H1 (cell line): Measurements from ENCODE around the gene KIF27. TPM values are rescaled to one million over a fixed set of nuclear protein-coding genes. Genes with fewer than 3 reads are reported as not detected.
A peak's percentile ranks its signal among the peaks of the same experiment; 100 is the strongest.

Experiments used
- CTCF ChIA-PET: fragments of 300-600 bp; sonication (Branson Sonifier 250); formaldehyde crosslinking; loops from one replicate; lab custom pipeline; 2021; ENCODE audit not compliant: partially characterized antibody; lab: Charles Lee
- POLR2A ChIA-PET: fragments of 300-600 bp; sonication (Branson Sonifier 250); formaldehyde crosslinking; loops from one replicate; lab custom pipeline; 2021; ENCODE audit warnings: inconsistent platforms; ENCODE audit not compliant: partially characterized antibody; lab: Charles Lee
- DNase-seq, 2 experiments: peaks; one replicate each; pipeline versions ENCODE4 v3.0.0 to v3.0.0-alpha.2; 2010 to 2022; ENCODE audit warnings: low spot score in 2 of 2, low read depth in 1 of 2, mixed read lengths in 1 of 2
- FAIRE-seq: peaks from 2 replicates; lab custom pipeline; 2011; peaks lifted over from hg19 to GRCh38; lab: Jason Lieb, UNC
- H2AFZ ChIP-seq: 2 replicates; pipeline ENCODE4 v1.8.1; 2012; ENCODE audit warnings: low read length, inconsistent platforms
- H2AK5ac ChIP-seq: 2 replicates; pipeline ENCODE4 v1.6.1; 2013; ENCODE audit warnings: low read depth, low read length
- H2BK120ac ChIP-seq: replicated peaks from 2 replicates; pipeline ENCODE3; 2013; ENCODE audit warnings: low read depth, low read length, inconsistent platforms
- H2BK12ac ChIP-seq: 2 replicates; pipeline ENCODE4 v1.6.1; 2013; ENCODE audit warnings: low read depth, low read length
- H2BK15ac ChIP-seq: 2 replicates; pipeline ENCODE4 v1.6.1; 2013; ENCODE audit warnings: low read length
- H2BK20ac ChIP-seq: 2 replicates; pipeline ENCODE4 v1.6.1; 2013; ENCODE audit warnings: low read length
- H2BK5ac ChIP-seq: 2 replicates; pipeline ENCODE4 v1.6.1; 2013; ENCODE audit warnings: low read depth, low read length
- H3K14ac ChIP-seq: 2 replicates; pipeline ENCODE4 v1.6.1; 2013; ENCODE audit warnings: inconsistent platforms; ENCODE audit not compliant: insufficient read length
- H3K18ac ChIP-seq: 2 replicates; pipeline ENCODE4 v1.6.1; 2013; ENCODE audit warnings: low read length; ENCODE audit errors: extremely low read depth
- H3K23ac ChIP-seq: 2 replicates; pipeline ENCODE4 v1.6.1; 2013; ENCODE audit warnings: inconsistent platforms; ENCODE audit not compliant: insufficient read length
- H3K23me2 ChIP-seq: 2 replicates; pipeline ENCODE4 v1.6.1; 2013; ENCODE audit warnings: low read depth, low read length
- H3K27ac ChIP-seq: 2 replicates; pipeline ENCODE4 v1.6.1; 2011; ENCODE audit warnings: low read depth, low read length, inconsistent platforms
- H3K27me3 ChIP-seq, 4 experiments: replicated peaks in 1 of 4; 1 replicate in 1 of 4; 2 replicates in 3 of 4; pipeline versions ENCODE4 v1.6.1 to v1.8.1; 2011 to 2013; ENCODE audit warnings: low read length in 3 of 4, mild to moderate bottlenecking in 3 of 4, inconsistent platforms in 2 of 4, mixed read lengths in 2 of 4, moderate library complexity in 1 of 4; ENCODE audit not compliant: control insufficient read depth in 3 of 4, insufficient read depth in 3 of 4; ENCODE audit errors: extremely low read depth in 1 of 4
- H3K36me3 ChIP-seq, 4 experiments: 2 replicates each; pipeline versions ENCODE4 v1.6.1 to v1.8.1; 2011 to 2013; ENCODE audit warnings: mild to moderate bottlenecking in 4 of 4, low read length in 3 of 4, moderate library complexity in 2 of 4, control low read depth in 1 of 4, inconsistent platforms in 1 of 4; ENCODE audit not compliant: insufficient read depth in 4 of 4, control insufficient read depth in 2 of 4
- H3K4ac ChIP-seq: replicated peaks from 2 replicates; pipeline ENCODE3; 2013; ENCODE audit warnings: low read length, low read depth, mixed read lengths, inconsistent platforms; ENCODE audit not compliant: insufficient read length
- H3K4me1 ChIP-seq, 4 experiments: replicated peaks in 1 of 4; 1 replicate in 1 of 4; 2 replicates in 3 of 4; pipeline versions ENCODE4 v1.6.1 to v1.8.1; 2011 to 2013; ENCODE audit warnings: low read length in 3 of 4, inconsistent platforms in 2 of 4, mixed read lengths in 1 of 4; ENCODE audit not compliant: insufficient read depth in 4 of 4, control insufficient read depth in 3 of 4
- H3K4me2 ChIP-seq, 2 experiments: 2 replicates each; pipeline versions ENCODE4 v1.6.1 to v1.8.1; 2011 to 2013; ENCODE audit warnings: low read depth in 2 of 2, low read length in 2 of 2, control low read depth in 1 of 2, inconsistent platforms in 1 of 2, mild to moderate bottlenecking in 1 of 2; ENCODE audit not compliant: insufficient read depth in 1 of 2
- H3K4me3 ChIP-seq, 4 experiments: fragments of 200-600, 300-600 bp in 1 of 4; sonication (generic), shearing (Covaris generic), sonication (Bioruptor Twin) in 1 of 4; 2 replicates each; pipeline versions ENCODE4 v1.5.1 to v1.8.1; 2011 to 2016; ENCODE audit warnings: low read length in 4 of 4, low read depth in 3 of 4, control low read depth in 2 of 4, inconsistent platforms in 2 of 4, mild to moderate bottlenecking in 2 of 4, mixed read lengths in 1 of 4, moderate library complexity in 1 of 4; ENCODE audit not compliant: insufficient read depth in 2 of 4; ENCODE audit errors: extremely low read depth in 1 of 4
- H3K56ac ChIP-seq: replicated peaks from 2 replicates; pipeline ENCODE3; 2013; ENCODE audit warnings: low read depth, mild to moderate bottlenecking, mixed read lengths, low read length, inconsistent platforms; ENCODE audit not compliant: insufficient read length
- H3K79me1 ChIP-seq: 2 replicates; pipeline ENCODE4 v1.6.1; 2013; ENCODE audit warnings: low read depth, low read length, control low read depth
- H3K79me2 ChIP-seq, 2 experiments: 2 replicates each; pipeline versions ENCODE4 v1.6.1 to v1.8.1; 2012 to 2013; ENCODE audit warnings: low read length in 2 of 2, mild to moderate bottlenecking in 2 of 2, inconsistent platforms in 1 of 2; ENCODE audit not compliant: insufficient read depth in 2 of 2, control insufficient read depth in 1 of 2
- H3K9ac ChIP-seq, 4 experiments: replicated peaks in 1 of 4; 1 replicate in 1 of 4; 2 replicates in 3 of 4; pipeline versions ENCODE4 v1.6.1 to v1.8.1; 2011 to 2013; ENCODE audit warnings: low read depth in 3 of 4, low read length in 3 of 4, control low read depth in 2 of 4, mild to moderate bottlenecking in 2 of 4, moderate library complexity in 2 of 4, inconsistent platforms in 1 of 4; ENCODE audit errors: extremely low read depth in 1 of 4
- H3K9me3 ChIP-seq, 2 experiments: 2 replicates each; pipeline versions ENCODE4 v1.6.1 to v1.8.1; 2012 to 2013; ENCODE audit warnings: mild to moderate bottlenecking in 2 of 2, moderate library complexity in 2 of 2, control low read depth in 1 of 2, inconsistent platforms in 1 of 2, low read depth in 1 of 2, low read length in 1 of 2, mixed read lengths in 1 of 2; ENCODE audit not compliant: insufficient read depth in 2 of 2
- H4K20me1 ChIP-seq, 2 experiments: replicated peaks in 1 of 2; 2 replicates each; pipeline versions ENCODE3 to v1.8.1; 2011 to 2013; ENCODE audit warnings: inconsistent platforms in 2 of 2, low read length in 2 of 2, mild to moderate bottlenecking in 1 of 2; ENCODE audit not compliant: insufficient read depth in 2 of 2, control insufficient read depth in 1 of 2
- H4K5ac ChIP-seq: 2 replicates; pipeline ENCODE4 v1.6.1; 2013; ENCODE audit warnings: low read length, low read depth, mixed read lengths, inconsistent platforms; ENCODE audit not compliant: insufficient read length
- H4K8ac ChIP-seq: 2 replicates; pipeline ENCODE4 v1.8.0; 2013; ENCODE audit warnings: mild to moderate bottlenecking, moderate library complexity, low read length, inconsistent platforms; ENCODE audit not compliant: insufficient read depth; ENCODE audit errors: extremely low read depth
- H4K91ac ChIP-seq: replicated peaks from 2 replicates; pipeline ENCODE3; 2013; ENCODE audit warnings: low read length, mixed read lengths, inconsistent platforms; ENCODE audit not compliant: insufficient read length
- ATF3 ChIP-seq: IDR thresholded peaks from 2 replicates; pipeline ENCODE4 v1.6.1; 2011; ENCODE audit warnings: low read depth, mild to moderate bottlenecking, low read length; ENCODE audit not compliant: insufficient read depth
- GABPA ChIP-seq: IDR thresholded peaks from 2 replicates; pipeline ENCODE4 v1.6.1; 2011; ENCODE audit warnings: mild to moderate bottlenecking, low read length, moderate library complexity, borderline replicate concordance; ENCODE audit not compliant: insufficient read depth
- HDAC6 ChIP-seq: IDR thresholded peaks from one replicate; pipeline ENCODE4 v1.7.1; 2012; ENCODE audit warnings: low read depth, mild to moderate bottlenecking, inconsistent platforms, low read length, moderate library complexity
- PHF8 ChIP-seq: fragments of 200-600 bp; sonication (generic); conservative IDR thresholded peaks from 2 replicates; pipeline ENCODE4 v1.7.1; 2012; ENCODE audit warnings: low read depth, mild to moderate bottlenecking, inconsistent platforms, low read length, moderate library complexity
- TAF1 ChIP-seq: IDR thresholded peaks from 2 replicates; pipeline ENCODE4 v1.6.1; 2011; ENCODE audit warnings: mild to moderate bottlenecking, low read depth, low read length
- WGBS, 2 experiments: shearing (Covaris generic) in 1 of 2; methylation state at CpG; one replicate each; pipeline versions ENCODE4 v1.1.6 to v1.1.7; 2013 to 2015; ENCODE audit warnings: low lambda C conversion rate in 2 of 2, mixed read lengths in 2 of 2, inconsistent platforms in 1 of 2, low coverage in 1 of 2, missing lambda C conversion rate in 1 of 2; ENCODE audit not compliant: insufficient replicate concordance in 2 of 2, insufficient coverage in 1 of 2, insufficient read length in 1 of 2; ENCODE audit errors: extremely low coverage in 1 of 2, missing lambda C conversion rate in 1 of 2; 5-methylcytosine and 5-hydroxymethylcytosine counted together
- polyA plus RNA-seq, 7 experiments: library from polyadenylated mRNA; depleted of rRNA in 3 of 7; stranded (reverse) in 5 of 7; unstranded in 2 of 7; fragments of >200 nt in 5 of 7; fragments of 200-250 nt in 2 of 7; gene quantifications; 1 replicate in 5 of 7; 2 replicates in 1 of 7; 4 replicates in 1 of 7; pipeline versions ENCODE4 v1.2.1 to v1.2.3, GENCODE V29; 2011 to 2013; ENCODE audit warnings: missing spikeins in 2 of 7, mixed read lengths in 2 of 7
- total RNA-seq: library from RNA; stranded (reverse); fragmentation: NEBNext Ultra II Directional; extraction: Animal tissue kit (Norgen Biotek cat#: 25700); gene quantifications from 2 replicates; pipeline ENCODE4 v1.2.1, GENCODE V29; 2021
- TF ChIP-seq, protein P1 (sequence below): IDR thresholded peaks from 2 replicates; pipeline ENCODE4 v1.6.1; 2012; ENCODE audit warnings: inconsistent platforms

Gene KIF27
- total and polyA plus RNA-seq, 2 of the 8 experiments (the other 6 are each of a cell fraction or from before 2014, with no cell fraction given): 0.47 to 7.0 TPM

DNA sequence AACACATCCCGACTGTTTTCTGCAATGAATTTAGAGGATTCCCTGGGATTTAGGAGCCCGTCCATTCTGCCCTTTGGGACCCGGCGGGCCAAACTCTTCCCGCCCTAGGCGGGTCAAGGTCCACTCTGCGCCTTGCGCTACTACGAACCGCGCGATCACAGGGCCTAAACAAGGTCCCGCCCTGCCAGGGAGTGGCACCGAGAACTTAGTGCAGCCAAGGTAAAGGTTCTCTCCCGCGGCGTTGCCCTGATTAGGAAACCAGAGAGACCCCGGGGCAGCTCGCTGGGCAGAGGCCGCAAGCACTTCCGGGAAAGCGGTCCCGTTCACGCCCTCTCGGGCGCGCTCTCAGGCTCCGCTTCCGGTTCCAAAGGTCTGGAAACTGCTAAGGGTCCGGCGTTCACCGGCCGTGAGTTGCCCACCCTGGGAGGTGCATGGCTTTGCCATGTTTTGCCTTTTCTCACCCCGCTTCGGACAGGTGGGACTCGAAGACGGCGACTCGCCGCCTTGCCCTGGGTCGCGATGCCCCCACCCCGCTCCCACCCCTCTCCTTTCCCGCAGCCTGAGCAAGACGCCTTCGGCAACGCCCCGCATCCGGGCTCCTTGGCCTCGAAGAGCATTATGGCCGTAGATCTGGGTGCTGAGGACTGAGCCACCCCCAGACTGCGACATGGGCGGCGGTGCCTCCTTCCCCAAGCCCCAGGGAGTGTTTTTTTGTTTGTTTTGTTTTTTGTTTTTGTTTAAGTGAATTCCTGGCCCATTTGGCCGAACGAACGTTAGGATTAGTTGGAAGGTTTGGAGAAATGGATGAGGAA lies 35.4 kb upstream of the KIF27 start:
- Histone ChIP-seq H4K20me1 (no peaks in the 10 kb centered on the region), H4K5ac (no peak overlapping the region), H3K56ac (no peak overlapping the region), H3K14ac (no peak overlapping the region), H3K4me2 (peak overlapping the region; percentile 25 to 31), H3K23me2 (no peaks in the 10 kb centered on the region), H2BK120ac (no peak overlapping the region), H3K4me1 (no peaks in the 10 kb centered on the region), H3K79me1 (no peaks in the 10 kb centered on the region), H3K27ac (no peak overlapping the region), H2BK5ac (peak overlapping the region; percentile 44; the same call in 1 of the 2 replicates), H2BK20ac (no peak overlapping the region), H3K79me2 (no peaks in the 10 kb centered on the region), H2AK5ac (0 out of 2 replicates have a peak overlapping the region, but pooled peaks have one; percentile 39), H3K4ac (no peak overlapping the region), H3K36me3 (no peaks in the 10 kb centered on the region), H3K27me3 (no peaks in the 10 kb centered on the region), H3K9me3 (no peaks in the 10 kb centered on the region), H2BK15ac (no peak overlapping the region), H2BK12ac (no peak overlapping the region), H4K8ac (peak overlapping the region; percentile 26; the same call in 1 of the 2 replicates), H3K4me3 (peak overlapping the region; percentile 13 to 50 (median 24); a peak in 6 of 8 replicates), H3K9ac (peak overlapping the region in 1 of 4 experiments; percentile 24; a peak in 1 of 7 replicates), H4K91ac (no peak overlapping the region), H3K23ac (no peak overlapping the region), H2AFZ (no peak overlapping the region), H3K18ac (peak overlapping the region; percentile 60)
- DNase-seq (no peak), FAIRE-seq (no peak)
- 80% methylated on average over 49 of the region's 57 CpGs; no CpG with 5 or more reads in 1 of the 2 experiments for WGBS, 2 experiments
- CTCF ChIA-PET: interaction anchor here (0.6 to 1.0 kb wide), 2 partner anchors 20 to 337 kb away, joined by 3 to 4 read pairs; no protein-coding TSS in a partner anchor
- POLR2A ChIA-PET: interaction anchor here (0.6 to 9.2 kb wide), 6 partner anchors 9 to 309 kb away, joined by 3 to 102 read pairs (median 8); partner anchors contain the start of genes HNRNPK and RMI1
- TF ChIP-seq, protein P1, sequence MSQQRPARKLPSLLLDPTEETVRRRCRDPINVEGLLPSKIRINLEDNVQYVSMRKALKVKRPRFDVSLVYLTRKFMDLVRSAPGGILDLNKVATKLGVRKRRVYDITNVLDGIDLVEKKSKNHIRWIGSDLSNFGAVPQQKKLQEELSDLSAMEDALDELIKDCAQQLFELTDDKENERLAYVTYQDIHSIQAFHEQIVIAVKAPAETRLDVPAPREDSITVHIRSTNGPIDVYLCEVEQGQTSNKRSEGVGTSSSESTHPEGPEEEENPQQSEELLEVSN: 0 out of 2 replicates have a peak, but pooled peaks have one; percentile 31
- TF ChIP-seq PHF8 (0 out of 2 replicates have a peak, but pooled peaks have one; percentile 33), HDAC6 (no peak), TAF1 (peak; percentile 24; the same call in 1 of the 2 replicates), ATF3 (no peak), GABPA (peak; percentile 68; the same call in 1 of the 2 replicates)
